Endothelial cell of umbilical vein (primary cell): ENCODE data around the gene B3GNT8. TPM values are rescaled to one million over a fixed set of nuclear protein-coding genes. Genes with fewer than 3 reads are reported as not detected.

Source experiments
- BruUV-seq: library from RNA; stranded (reverse); fragments of 400-500 nt; replicated peaks from 2 replicates; lab custom pipeline; 2021; lab: Mats Ljungman, UMichigan
- CTCF ChIA-PET: fragments of 300-600, 350-600 bp; sonication (Branson Sonifier 250); formaldehyde crosslinking; loops from one replicate; lab custom pipeline; 2021; ENCODE audit warnings: antibody characterized with exemption, inconsistent platforms; lab: Charles Lee
- POLR2A ChIA-PET: fragments of 300-600, 350-600 bp; sonication (Branson Sonifier 250); formaldehyde crosslinking; loops from one replicate; lab custom pipeline; 2021; ENCODE audit warnings: antibody characterized with exemption, inconsistent platforms; lab: Charles Lee
- DNase-seq: peaks from one replicate; pipeline ENCODE4 v3.0.0-alpha.2; 2011; ENCODE audit warnings: low read depth, low spot score
- FAIRE-seq: peaks from 2 replicates; lab custom pipeline; 2011; peaks lifted over from hg19 to GRCh38; lab: Jason Lieb, UNC
- H2AFZ ChIP-seq: 2 replicates; pipeline ENCODE4 v1.6.0; 2012; ENCODE audit warnings: low read depth, low read length, control low read depth, inconsistent platforms
- H3K27ac ChIP-seq: 2 replicates; pipeline ENCODE4 v1.5.1; 2011; ENCODE audit warnings: low read depth, mild to moderate bottlenecking, control low read depth, low read length, moderate library complexity; ENCODE audit not compliant: insufficient read depth
- H3K27me3 ChIP-seq, 2 experiments: 2 replicates each; pipeline versions ENCODE4 v1.6.0 to v1.6.1; 2011; ENCODE audit warnings: low read length in 2 of 2, mixed read lengths in 1 of 2; ENCODE audit not compliant: control insufficient read depth in 2 of 2, insufficient read depth in 2 of 2
- H3K36me3 ChIP-seq, 2 experiments: 2 replicates in 1 of 2; 3 replicates in 1 of 2; pipeline ENCODE4 v1.5.1; 2011; ENCODE audit warnings: low read length in 2 of 2, mild to moderate bottlenecking in 1 of 2, moderate library complexity in 1 of 2; ENCODE audit not compliant: control insufficient read depth in 2 of 2, insufficient read depth in 2 of 2; ENCODE audit errors: extremely low read depth in 1 of 2
- H3K4me1 ChIP-seq: 3 replicates; pipeline ENCODE4 v1.5.1; 2011; ENCODE audit warnings: mild to moderate bottlenecking, low read length; ENCODE audit not compliant: control insufficient read depth, insufficient read depth; ENCODE audit errors: extremely low read depth
- H3K4me2 ChIP-seq: 2 replicates; pipeline ENCODE4 v1.6.1; 2011; ENCODE audit warnings: low read length, control low read depth, mixed read lengths; ENCODE audit not compliant: insufficient read depth
- H3K4me3 ChIP-seq, 3 experiments: fragments of 200-600 bp in 1 of 3; sonication (generic), shearing (Covaris generic) in 1 of 3; replicated peaks in 1 of 3; 2 replicates each; pipeline ENCODE4 v1.5.1; 2011 to 2016; ENCODE audit warnings: control low read depth in 3 of 3, low read length in 3 of 3, mild to moderate bottlenecking in 2 of 3, inconsistent platforms in 1 of 3, low read depth in 1 of 3, moderate library complexity in 1 of 3; ENCODE audit not compliant: insufficient read depth in 1 of 3
- H3K79me2 ChIP-seq: 2 replicates; pipeline ENCODE4 v1.6.0; 2012; ENCODE audit warnings: low read length, inconsistent platforms; ENCODE audit not compliant: control insufficient read depth, insufficient read depth
- H3K9ac ChIP-seq: replicated peaks from 2 replicates; pipeline ENCODE3; 2011; ENCODE audit warnings: low read length, control low read depth; ENCODE audit not compliant: insufficient read depth; ENCODE audit errors: extremely low read depth
- H3K9me1 ChIP-seq: replicated peaks from 3 replicates; pipeline ENCODE4 v1.6.0; 2011; ENCODE audit warnings: mild to moderate bottlenecking, low read length; ENCODE audit not compliant: control insufficient read depth, insufficient read depth; ENCODE audit errors: extremely low read depth
- H3K9me3 ChIP-seq: replicated peaks from 2 replicates; pipeline ENCODE4 v1.5.1; 2012; ENCODE audit warnings: low read length, inconsistent platforms; ENCODE audit not compliant: control insufficient read depth, insufficient read depth
- H4K20me1 ChIP-seq: replicated peaks from 2 replicates; pipeline ENCODE3; 2011; ENCODE audit warnings: mild to moderate bottlenecking, low read length; ENCODE audit not compliant: control insufficient read depth, insufficient read depth; ENCODE audit errors: extremely low read depth
- CTCF ChIP-seq, 2 donors: IDR thresholded peaks; 1 replicate in 1 of 2; 2 replicates in 1 of 2; pipeline ENCODE4 v1.5.1; 2011; ENCODE audit warnings: low read length in 2 of 2, mild to moderate bottlenecking in 2 of 2, moderate library complexity in 2 of 2, control low read depth in 1 of 2, inconsistent platforms in 1 of 2, low read depth in 1 of 2; ENCODE audit not compliant: insufficient read depth in 1 of 2; ENCODE audit errors: extremely low read depth in 1 of 2
- FOS ChIP-seq: IDR thresholded peaks from 2 replicates; pipeline ENCODE4 v1.6.1; 2011; ENCODE audit warnings: mild to moderate bottlenecking, low read length, moderate library complexity, borderline replicate concordance; ENCODE audit not compliant: insufficient read depth
- GATA2 ChIP-seq: IDR thresholded peaks from 2 replicates; pipeline ENCODE4 v1.7.0; 2011; ENCODE audit warnings: low read depth, mild to moderate bottlenecking, moderate library complexity, mixed read lengths, low read length; ENCODE audit not compliant: insufficient read length, insufficient read depth
- JUN ChIP-seq: IDR thresholded peaks from 2 replicates; pipeline ENCODE4 v1.6.1; 2011; ENCODE audit warnings: borderline replicate concordance, low read depth; ENCODE audit not compliant: insufficient read length, insufficient read depth
- MYC ChIP-seq: IDR thresholded peaks from one replicate; pipeline ENCODE4 v1.6.1; 2011; ENCODE audit warnings: mild to moderate bottlenecking, low read depth, low read length
- POLR2A ChIP-seq: IDR thresholded peaks from 2 replicates; pipeline ENCODE4 v1.6.1; 2012; ENCODE audit warnings: low read depth, mild to moderate bottlenecking, control low read depth, low read length
- POLR2AphosphoS5 ChIP-seq: IDR thresholded peaks from 2 replicates; pipeline ENCODE4 v1.6.1; 2012; ENCODE audit warnings: low read depth, mild to moderate bottlenecking, control low read depth, low read length, moderate library complexity; ENCODE audit not compliant: insufficient read depth
- dilution Hi-C: fragments of 300-500 bp; cut with MboI; formaldehyde crosslinking; loops from one replicate; pipeline ENCODE4 v1.15.0; 2019; ENCODE audit warnings: low sequenced_read_pairs; ENCODE audit not compliant: extremely low pct_ligation_motif_present
- intact Hi-C: fragments of 100-400 bp; cut with micrococcal nuclease; formaldehyde crosslinking; loops from one replicate; pipeline ENCODE4 v1.10.0; 2022
- polyA plus RNA-seq, 4 experiments: library from polyadenylated mRNA; depleted of rRNA in 3 of 4; stranded (reverse) in 3 of 4; unstranded in 1 of 4; fragments of >200 nt; gene quantifications; 2 replicates each; pipeline versions ENCODE4 v1.2.1 to v1.2.3, GENCODE V29; 2011 to 2012; ENCODE audit warnings: missing spikeins in 1 of 4
- total RNA-seq: library from RNA; stranded (reverse); gene quantifications from 2 replicates; pipeline ENCODE4 v1.2.3, GENCODE V29; 2021

The B3GNT8 gene
- total and polyA plus RNA-seq, 2 donors (not counting 3 experiments of a cell fraction or from before 2014, with no cell fraction given) = 3.6 to 7.6 TPM

GRCh38 chr19:41416194-41416674 is 10.9 kb downstream of the B3GNT8 start:
- H3K4me1 ChIP-seq = no peaks in the 10 kb centered on the region
- no TSS peak for BruUV-seq
- no peak overlapping the region for H3K9ac ChIP-seq
- no peaks in the 10 kb centered on the region for H3K9me3 ChIP-seq
- H3K4me3 ChIP-seq = no peak overlapping the region
- dilution Hi-C loops = no loop called here
- H2AFZ ChIP-seq = no peak overlapping the region
- H3K4me2 ChIP-seq = no peak overlapping the region
- ChIA-PET CTCF (no interaction called here), POLR2A (no interaction called here)
- no peaks in the 10 kb centered on the region for H3K79me2 ChIP-seq
- no peak overlapping the region for H3K27ac ChIP-seq
- no peaks in the 10 kb centered on the region for H4K20me1 ChIP-seq
- peaks cover 0 to 35% of the 10 kb centered on the region in 2 experiments for H3K36me3 ChIP-seq
- TF ChIP-seq JUN (no peak), MYC (no peak), FOS (no peak), POLR2AphosphoS5 (no peak), CTCF (IDR thresholded peaks at IDR 0.05; ENCODE audit: extremely low read depth in 1 of 2, insufficient read depth in 1 of 2, low read depth in 1 of 2, low read length in 2 of 2) (no peak), POLR2A (no peak), GATA2 (no peak)
- DNase-seq (no peak), FAIRE-seq (no peak)
- H3K9me1 ChIP-seq = no peaks in the 10 kb centered on the region
- no peaks in the 10 kb centered on the region for H3K27me3 ChIP-seq
- intact Hi-C loops = no loop called here
